ENCODE measurements around the gene PRKCA.
"Not testable (repeated sequence)": the region's sequence is repeated elsewhere in the genome, so short reads cannot be mapped to it uniquely, and the experiment has no call there.

PRKCA gene

DNA sequence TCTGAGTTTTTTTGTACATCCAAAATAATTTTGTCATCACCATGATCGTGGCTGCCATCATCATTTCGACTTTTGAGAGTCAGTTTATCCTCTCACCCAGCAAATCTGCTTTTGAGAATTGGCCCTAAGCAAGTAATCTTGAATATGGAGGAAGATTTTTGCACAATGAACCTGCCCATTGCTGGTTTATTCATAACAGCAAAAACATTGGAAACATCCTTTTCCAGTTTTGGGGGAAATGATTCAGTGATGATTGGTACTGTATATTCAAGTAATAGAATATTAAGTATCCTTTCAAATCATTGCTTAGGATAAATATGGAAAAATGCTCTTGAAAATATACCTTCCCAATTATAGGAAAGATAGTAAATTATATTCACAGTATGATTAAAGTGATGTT lies 53.1 kb downstream of the PRKCA start:
- no peak overlapping the region for H3K4me3 ChIP-seq (ENCODE audit: low read depth, low read length)
- DNase-seq (ENCODE audit: low read depth): no peak
- TF ChIP-seq, protein P1, sequence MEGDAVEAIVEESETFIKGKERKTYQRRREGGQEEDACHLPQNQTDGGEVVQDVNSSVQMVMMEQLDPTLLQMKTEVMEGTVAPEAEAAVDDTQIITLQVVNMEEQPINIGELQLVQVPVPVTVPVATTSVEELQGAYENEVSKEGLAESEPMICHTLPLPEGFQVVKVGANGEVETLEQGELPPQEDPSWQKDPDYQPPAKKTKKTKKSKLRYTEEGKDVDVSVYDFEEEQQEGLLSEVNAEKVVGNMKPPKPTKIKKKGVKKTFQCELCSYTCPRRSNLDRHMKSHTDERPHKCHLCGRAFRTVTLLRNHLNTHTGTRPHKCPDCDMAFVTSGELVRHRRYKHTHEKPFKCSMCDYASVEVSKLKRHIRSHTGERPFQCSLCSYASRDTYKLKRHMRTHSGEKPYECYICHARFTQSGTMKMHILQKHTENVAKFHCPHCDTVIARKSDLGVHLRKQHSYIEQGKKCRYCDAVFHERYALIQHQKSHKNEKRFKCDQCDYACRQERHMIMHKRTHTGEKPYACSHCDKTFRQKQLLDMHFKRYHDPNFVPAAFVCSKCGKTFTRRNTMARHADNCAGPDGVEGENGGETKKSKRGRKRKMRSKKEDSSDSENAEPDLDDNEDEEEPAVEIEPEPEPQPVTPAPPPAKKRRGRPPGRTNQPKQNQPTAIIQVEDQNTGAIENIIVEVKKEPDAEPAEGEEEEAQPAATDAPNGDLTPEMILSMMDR (IDR thresholded peaks at IDR 0.05; ENCODE audit: control insufficient read depth, extremely low read depth, insufficient read depth): no peak

DNA sequence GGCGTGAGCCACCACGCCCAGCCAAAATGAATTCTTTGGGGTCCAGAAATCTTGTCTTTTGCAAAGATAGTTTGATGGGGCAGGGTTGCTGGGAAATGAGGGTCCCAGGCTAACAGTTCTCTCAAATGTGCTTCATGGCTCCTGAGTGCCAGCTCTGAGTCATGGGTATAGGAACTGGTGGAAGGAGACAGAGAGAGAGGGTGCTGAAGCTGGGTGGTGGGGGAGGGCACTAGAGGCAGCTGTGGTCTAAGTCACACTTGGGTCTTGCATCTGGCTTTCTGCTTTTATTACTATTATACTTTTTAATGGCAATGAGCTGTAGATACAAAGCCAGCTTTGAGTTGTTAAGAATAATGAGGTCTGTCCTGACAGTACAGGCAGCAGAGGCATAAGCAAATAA lies 54.6 kb downstream of the PRKCA start:
- H3K4me3 ChIP-seq (ENCODE audit: low read depth, low read length): no peak overlapping the region
- TF ChIP-seq, protein P1 (IDR thresholded peaks at IDR 0.05; ENCODE audit: control insufficient read depth, extremely low read depth, insufficient read depth): no peak
- DNase-seq (ENCODE audit: low read depth): no peak

- DNase-seq (ENCODE audit: low read depth): no peak
- H3K4me3 ChIP-seq (ENCODE audit: low read depth, low read length): no peak overlapping the region
- TF ChIP-seq, protein P1 (IDR thresholded peaks at IDR 0.05; ENCODE audit: control insufficient read depth, extremely low read depth, insufficient read depth): no peak
Observed at GRCh38 chr17:66359351-66359750, 56.9 kb downstream of the PRKCA start.

DNA sequence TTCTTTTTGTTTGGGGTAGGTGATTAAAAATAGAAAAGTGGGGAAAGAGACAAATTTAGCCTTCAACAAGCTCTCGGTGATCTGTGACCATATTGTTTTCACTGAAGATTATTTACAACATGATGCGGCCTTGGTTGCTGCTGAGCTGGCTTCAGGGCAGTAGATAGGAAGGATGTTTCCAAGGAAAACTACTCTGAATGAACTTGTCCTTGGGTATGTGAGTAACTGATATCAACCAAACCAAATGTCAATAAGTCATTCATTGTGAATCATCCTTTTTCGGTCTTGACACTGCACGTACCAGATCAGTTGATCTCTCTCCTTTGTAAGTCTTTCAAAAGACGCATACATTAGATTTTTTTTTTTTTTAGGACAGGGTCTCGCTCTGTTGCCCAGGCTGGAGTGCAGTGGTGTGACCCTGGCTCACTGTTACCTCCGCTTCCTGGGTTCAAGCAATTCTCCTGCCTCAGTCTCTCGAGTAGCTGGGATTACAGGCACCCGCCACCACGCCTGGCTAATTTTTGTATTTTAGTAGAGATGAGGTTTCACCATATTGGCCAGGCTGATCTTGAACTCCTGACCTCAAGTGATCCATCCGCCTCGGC lies 58.6 kb downstream of the PRKCA start:
- not testable (repeated sequence) for DNase-seq (ENCODE audit: low read depth); H3K4me3 ChIP-seq (ENCODE audit: low read depth, low read length)

DNA sequence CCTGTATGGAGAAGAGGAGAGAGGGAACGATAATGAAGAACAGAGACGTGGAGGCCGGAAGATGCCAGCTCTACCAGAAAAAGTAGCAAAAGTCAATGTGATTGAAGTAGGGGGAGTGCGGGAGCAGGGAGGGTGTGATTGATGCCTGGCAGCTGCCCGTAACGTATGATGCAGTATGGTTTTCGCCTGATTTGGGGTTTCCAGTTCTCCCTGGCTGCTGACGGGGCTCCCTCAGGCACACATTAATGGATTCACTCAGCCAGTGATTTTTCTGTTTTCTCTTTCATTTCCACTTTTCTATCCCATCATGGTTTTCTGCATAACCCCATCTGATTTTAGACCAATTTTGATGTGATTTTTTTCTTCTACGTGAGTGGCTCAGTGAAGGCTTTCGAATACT lies 62.1 kb downstream of the PRKCA start:
- TF ChIP-seq, protein P1 (IDR thresholded peaks at IDR 0.05; ENCODE audit: control insufficient read depth, extremely low read depth, insufficient read depth): no peak

GRCh38 chr17:66364990-66365490 lies 62.6 kb downstream of the PRKCA start:
- TF ChIP-seq, protein P1 (IDR thresholded peaks at IDR 0.05; ENCODE audit: control insufficient read depth, extremely low read depth, insufficient read depth): no peak
- H3K4me3 ChIP-seq (ENCODE audit: low read depth, low read length): no peak overlapping the region
- DNase-seq (ENCODE audit: low read depth): no peak

More for the DNA sequence above, 62.1 kb downstream of the PRKCA start:
- DNase-seq (ENCODE audit: low read depth): no peak
- H3K4me3 ChIP-seq (ENCODE audit: low read depth, low read length): no peak overlapping the region

GRCh38 chr17:66365903-66366302 lies 63.5 kb downstream of the PRKCA start:
- H3K4me3 ChIP-seq (ENCODE audit: low read depth, low read length): no peak overlapping the region
- no peak for DNase-seq (ENCODE audit: low read depth)
- TF ChIP-seq, protein P1 (IDR thresholded peaks at IDR 0.05; ENCODE audit: control insufficient read depth, extremely low read depth, insufficient read depth): no peak
